HG03045 (cell line): ENCODE measurements around the gene GET3.
"Not testable (repeated sequence)": the region's sequence is repeated elsewhere in the genome, so short reads cannot be mapped to it uniquely, and the experiment has no call there.

ENCODE experiments used
- ATAC-seq: cut with Tn5 transposase; IDR thresholded peaks from one replicate; pipeline ENCODE4 v1.9.1; 2021; ENCODE audit warnings: mild to moderate bottlenecking, moderate library complexity; ENCODE audit not compliant: unreplicated experiment

Gene GET3

GRCh38 chr19:12715102-12715501 is 22.2 kb upstream of the GET3 start:
- no peak for ATAC-seq

- ATAC-seq = no peak
These were observed 21.4 kb upstream of the GET3 start for GRCh38 chr19:12715929-12716328.

GRCh38 chr19:12720296-12720695 is 17.0 kb upstream of the GET3 start:
- no peak for ATAC-seq

GRCh38 chr19:12720851-12721655 is 16.2 kb upstream of the GET3 start:
- ATAC-seq = no peak

- ATAC-seq = peak; percentile 27
These were observed 15.4 kb upstream of the GET3 start for GRCh38 chr19:12721656-12722565.

GRCh38 chr19:12722566-12723380 is 14.5 kb upstream of the GET3 start:
- ATAC-seq = peak; percentile 79

- no peak for ATAC-seq
These were observed 14.0 kb upstream of the GET3 start for GRCh38 chr19:12723381-12723640.

GRCh38 chr19:12723641-12724426 is 13.5 kb upstream of the GET3 start, which contains the start of gene TNPO2:
Gene TNPO2 (minus strand): TSS chr19:12723932. CDS start chr19:12720977, 2,955 bp downstream.
- ATAC-seq = no peak

GRCh38 chr19:12725612-12726011 is 11.7 kb upstream of the GET3 start:
- ATAC-seq = not testable (repeated sequence)

- no peak for ATAC-seq
These were observed 10.3 kb upstream of the GET3 start for GRCh38 chr19:12726988-12727316.

- no peak for ATAC-seq
These were observed 9.4 kb upstream of the GET3 start for GRCh38 chr19:12727745-12728433.

- ATAC-seq = no peak
These were observed 7.2 kb upstream of the GET3 start for GRCh38 chr19:12730064-12730463.

- ATAC-seq = no peak
These were observed 6.0 kb upstream of the GET3 start for GRCh38 chr19:12731337-12731736.

- ATAC-seq = no peak
These were observed 3.7 kb upstream of the GET3 start for GRCh38 chr19:12733369-12734214.

- no peak for ATAC-seq
These were observed 596 bp downstream of the GET3 start for GRCh38 chr19:12737835-12738351.

GRCh38 chr19:12745166-12745897 is 8.0 kb downstream of the GET3 start:
- ATAC-seq = no peak

GRCh38 chr19:12748489-12748888 is 11.2 kb downstream of the GET3 start:
- no peak for ATAC-seq

- ATAC-seq = no peak
These were observed 12.7 kb downstream of the GET3 start for GRCh38 chr19:12749938-12750521.
